ENCODE data around the gene RNF213. TPM values are rescaled to one million over a fixed set of nuclear protein-coding genes. Genes with fewer than 3 reads are reported as not detected.

The RNF213 gene
- total and polyA plus RNA-seq, 2 of the 8 experiments (the other 6 are each of a cell fraction or from before 2014, with no cell fraction given), result 33.8 to 62.8 TPM

- DNase-seq (ENCODE audit: low read depth in 1 of 2, low spot score in 2 of 2) (no peak), FAIRE-seq (no peak)
- no peaks in the 10 kb centered on the region for H3K9me3 ChIP-seq (ENCODE audit: insufficient read depth in 2 of 2, low read depth in 1 of 2, low read length in 1 of 2)
- H3K4me2 ChIP-seq (ENCODE audit: insufficient read depth in 1 of 2, low read depth in 2 of 2, low read length in 2 of 2), result no peak overlapping the region
- no peak overlapping the region for H3K4ac ChIP-seq (replicated peaks; ENCODE audit: insufficient read length, low read depth, low read length)
- no peak overlapping the region for H4K8ac ChIP-seq (ENCODE audit: extremely low read depth, insufficient read depth, low read length)
- H3K36me3 ChIP-seq (ENCODE audit: control insufficient read depth in 2 of 4, insufficient read depth in 4 of 4, low read length in 3 of 4), result no peaks in the 10 kb centered on the region; a peak in 1 of 8 replicates
- no peak overlapping the region for H2BK20ac ChIP-seq (ENCODE audit: low read length)
- H3K9ac ChIP-seq (replicated peaks in 1 of 4; ENCODE audit: extremely low read depth in 1 of 4, low read depth in 3 of 4, low read length in 3 of 4), result no peak overlapping the region
- CTCF ChIA-PET (ENCODE audit: partially characterized antibody), result interaction anchor here (0.6 to 3.9 kb wide), 16 partner anchors 9 to 553 kb away, joined by 3 to 22 read pairs (median 4); no protein-coding TSS in a partner anchor
- no peaks in the 10 kb centered on the region for H3K79me1 ChIP-seq (ENCODE audit: low read depth, low read length)
- H3K56ac ChIP-seq (replicated peaks; ENCODE audit: insufficient read length, low read depth, low read length), result no peak overlapping the region
- peaks cover 0 to 8% (median 2%) of the 10 kb centered on the region in 4 experiments; a peak in 3 of 7 replicates for H3K4me1 ChIP-seq (replicated peaks in 1 of 4; ENCODE audit: control insufficient read depth in 3 of 4, insufficient read depth in 4 of 4, low read length in 3 of 4)
- H3K23me2 ChIP-seq (ENCODE audit: low read depth, low read length), result no peaks in the 10 kb centered on the region
- H2BK15ac ChIP-seq (ENCODE audit: low read length), result no peak overlapping the region
- no peaks in the 10 kb centered on the region for H3K79me2 ChIP-seq (ENCODE audit: control insufficient read depth in 1 of 2, insufficient read depth in 2 of 2, low read length in 2 of 2)
- no peak overlapping the region for H2AK5ac ChIP-seq (ENCODE audit: low read depth, low read length)
- 90% methylated on average over 12 of the region's 12 CpGs; no CpG with 5 or more reads in 1 of the 2 experiments for WGBS, 2 experiments (ENCODE audit: extremely low coverage in 1 of 2, insufficient coverage in 1 of 2, insufficient read length in 1 of 2, insufficient replicate concordance in 2 of 2, low coverage in 1 of 2, low lambda C conversion rate in 2 of 2, missing lambda C conversion rate in 1 of 2)
- no peak overlapping the region for H3K23ac ChIP-seq (ENCODE audit: insufficient read length)
- TF ChIP-seq CHD2 (IDR thresholded peaks at IDR 0.05; ENCODE audit: low read length) (no peak), EP300 (IDR thresholded peaks at IDR 0.05; ENCODE audit: borderline replicate concordance in 1 of 2, low read depth in 2 of 2, low read length in 2 of 2) (no peak), POLR2AphosphoS5 (IDR thresholded peaks at IDR 0.05; ENCODE audit: low read depth, low read length) (no peak), TEAD4 (IDR thresholded peaks at IDR 0.05; ENCODE audit: low read depth, low read length) (no peak), SAP30 (IDR thresholded peaks at IDR 0.05; ENCODE audit: insufficient read depth, insufficient replicate concordance, low read length) (no peak), KDM5A (IDR thresholded peaks at IDR 0.05; ENCODE audit: low read length) (no peak), MAFK (IDR thresholded peaks at IDR 0.05; ENCODE audit: low read depth, low read length) (no peak), CREB1 (IDR thresholded peaks at IDR 0.05) (no peak), HDAC2 (IDR thresholded peaks at IDR 0.05; ENCODE audit: borderline replicate concordance in 1 of 2, low read depth in 2 of 2, low read length in 2 of 2) (no peak), MAX (IDR thresholded peaks at IDR 0.05) (no peak), SP1 (IDR thresholded peaks at IDR 0.05; ENCODE audit: low read depth, low read length) (no peak), BRCA1 (IDR thresholded peaks at IDR 0.05; ENCODE audit: low read depth, low read length) (no peak), PHF8 (conservative IDR thresholded peaks at IDR 0.05; ENCODE audit: low read depth, low read length) (no peak)
- H2AFZ ChIP-seq (ENCODE audit: low read length), result no peak overlapping the region
- POLR2A ChIA-PET (ENCODE audit: partially characterized antibody), result interaction anchor here (1.3 to 2.0 kb wide), 2 partner anchors 17 to 26 kb away, joined by 3 to 6 read pairs; no protein-coding TSS in a partner anchor
- H2BK5ac ChIP-seq (ENCODE audit: low read depth, low read length), result no peak overlapping the region
- no peak overlapping the region for H4K5ac ChIP-seq (ENCODE audit: insufficient read length, low read depth, low read length)
- H4K20me1 ChIP-seq (replicated peaks in 1 of 2; ENCODE audit: control insufficient read depth in 1 of 2, insufficient read depth in 2 of 2, low read length in 2 of 2), result peaks cover 3 to 4% of the 10 kb centered on the region in 2 experiments
- no peak overlapping the region for H2BK12ac ChIP-seq (ENCODE audit: low read depth, low read length)
- no peak overlapping the region for H2BK120ac ChIP-seq (replicated peaks; ENCODE audit: low read depth, low read length)
- no peak overlapping the region for H3K18ac ChIP-seq (ENCODE audit: extremely low read depth, low read length)
- H4K91ac ChIP-seq (replicated peaks; ENCODE audit: insufficient read length, low read length), result no peak overlapping the region
- H3K27ac ChIP-seq (ENCODE audit: low read depth, low read length), result no peak overlapping the region
- H3K14ac ChIP-seq (ENCODE audit: insufficient read length), result no peak overlapping the region
- no peak overlapping the region for H3K4me3 ChIP-seq (ENCODE audit: extremely low read depth in 1 of 4, insufficient read depth in 2 of 4, low read depth in 3 of 4, low read length in 4 of 4)
- H3K27me3 ChIP-seq (replicated peaks in 1 of 4; ENCODE audit: control insufficient read depth in 3 of 4, extremely low read depth in 1 of 4, insufficient read depth in 3 of 4, low read length in 3 of 4), result no peaks in the 10 kb centered on the region; a peak in 1 of 7 replicates
Measured at GRCh38 chr17:80428363-80428762, 167.7 kb downstream of the RNF213 start.

Data from H1 (cell line).